ENCODE measurements around the gene SPOCK3. TPM values are rescaled to one million over a fixed set of nuclear protein-coding genes. Genes with fewer than 3 reads are reported as not detected.

The SPOCK3 gene
- total and polyA plus RNA-seq, 2 experiments from 2014 or later: 1.6 to 4.1 TPM

DNA sequence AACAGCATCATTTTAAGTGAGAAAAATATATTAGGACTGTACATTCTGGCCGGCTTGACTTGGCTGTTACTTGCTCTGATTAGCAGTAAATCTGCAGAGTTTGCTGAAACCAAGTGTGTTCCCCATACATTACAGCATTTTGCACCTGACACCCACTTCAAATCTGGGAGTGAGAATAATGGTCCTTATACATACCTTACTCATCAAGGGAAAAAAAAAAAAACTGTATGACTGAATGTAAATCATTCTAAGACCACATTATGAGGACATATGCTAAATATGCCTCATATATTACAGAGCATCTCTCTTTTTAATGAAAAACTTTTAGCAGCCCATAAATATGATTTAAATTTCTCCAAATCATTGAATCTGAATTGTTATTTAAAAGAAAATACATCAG lies 406.7 kb downstream of the SPOCK3 start:
- H3K9me2 ChIP-seq (ENCODE audit: insufficient read depth): no peaks in the 10 kb centered on the region
- Mint-ChIP-seq H3K4me1 (no peaks in the 10 kb centered on the region), H3K9me3 (no peaks in the 10 kb centered on the region; the same call in 2 of the 3 replicates), H3K36me3 (ENCODE audit: low read depth) (no peaks in the 10 kb centered on the region), H3K27me3 (ENCODE audit: insufficient read depth, low read depth, poor library complexity) (no peaks in the 10 kb centered on the region), H3K27ac (no peak overlapping the region), H3K4me3 (no peak overlapping the region)
- no peak overlapping the region for H3K4me3 ChIP-seq
- H3F3A ChIP-seq (replicated peaks; ENCODE audit: low read depth): no peaks in the 10 kb centered on the region
- no peak overlapping the region for H2AFZ ChIP-seq
- no peaks in the 10 kb centered on the region for H3K36me3 ChIP-seq (ENCODE audit: insufficient read depth)
- no peak overlapping the region for H3K27ac ChIP-seq (ENCODE audit: low read depth)
- ATAC-seq: no peak
- no peaks in the 10 kb centered on the region for H4K20me1 ChIP-seq (replicated peaks; ENCODE audit: insufficient read depth)
- no peak for TF ChIP-seq NANOG (IDR thresholded peaks at IDR 0.05; ENCODE audit: borderline replicate concordance)
- no peak for TF ChIP-seq POLR2AphosphoS5 (IDR thresholded peaks at IDR 0.05; ENCODE audit: low read depth)
- TF ChIP-seq CREB1 (CRISPR knock-in tag; IDR thresholded peaks at IDR 0.05; ENCODE audit: low read depth): no peak
- TF ChIP-seq JUNB (IDR thresholded peaks at IDR 0.05; ENCODE audit: unreplicated experiment): no peak
- no peak for TF ChIP-seq EZH2phosphoT487 (IDR thresholded peaks at IDR 0.05; ENCODE audit: unreplicated experiment)
- no peak for TF ChIP-seq EZH2 (IDR thresholded peaks at IDR 0.05; ENCODE audit: low read depth, unreplicated experiment)
- no peak for TF ChIP-seq ZNF462 (CRISPR knock-in tag; IDR thresholded peaks at IDR 0.05)
- TF ChIP-seq, protein P1, sequence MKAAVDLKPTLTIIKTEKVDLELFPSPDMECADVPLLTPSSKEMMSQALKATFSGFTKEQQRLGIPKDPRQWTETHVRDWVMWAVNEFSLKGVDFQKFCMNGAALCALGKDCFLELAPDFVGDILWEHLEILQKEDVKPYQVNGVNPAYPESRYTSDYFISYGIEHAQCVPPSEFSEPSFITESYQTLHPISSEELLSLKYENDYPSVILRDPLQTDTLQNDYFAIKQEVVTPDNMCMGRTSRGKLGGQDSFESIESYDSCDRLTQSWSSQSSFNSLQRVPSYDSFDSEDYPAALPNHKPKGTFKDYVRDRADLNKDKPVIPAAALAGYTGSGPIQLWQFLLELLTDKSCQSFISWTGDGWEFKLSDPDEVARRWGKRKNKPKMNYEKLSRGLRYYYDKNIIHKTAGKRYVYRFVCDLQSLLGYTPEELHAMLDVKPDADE (IDR thresholded peaks at IDR 0.05): no peak
- TF ChIP-seq, protein P2, sequence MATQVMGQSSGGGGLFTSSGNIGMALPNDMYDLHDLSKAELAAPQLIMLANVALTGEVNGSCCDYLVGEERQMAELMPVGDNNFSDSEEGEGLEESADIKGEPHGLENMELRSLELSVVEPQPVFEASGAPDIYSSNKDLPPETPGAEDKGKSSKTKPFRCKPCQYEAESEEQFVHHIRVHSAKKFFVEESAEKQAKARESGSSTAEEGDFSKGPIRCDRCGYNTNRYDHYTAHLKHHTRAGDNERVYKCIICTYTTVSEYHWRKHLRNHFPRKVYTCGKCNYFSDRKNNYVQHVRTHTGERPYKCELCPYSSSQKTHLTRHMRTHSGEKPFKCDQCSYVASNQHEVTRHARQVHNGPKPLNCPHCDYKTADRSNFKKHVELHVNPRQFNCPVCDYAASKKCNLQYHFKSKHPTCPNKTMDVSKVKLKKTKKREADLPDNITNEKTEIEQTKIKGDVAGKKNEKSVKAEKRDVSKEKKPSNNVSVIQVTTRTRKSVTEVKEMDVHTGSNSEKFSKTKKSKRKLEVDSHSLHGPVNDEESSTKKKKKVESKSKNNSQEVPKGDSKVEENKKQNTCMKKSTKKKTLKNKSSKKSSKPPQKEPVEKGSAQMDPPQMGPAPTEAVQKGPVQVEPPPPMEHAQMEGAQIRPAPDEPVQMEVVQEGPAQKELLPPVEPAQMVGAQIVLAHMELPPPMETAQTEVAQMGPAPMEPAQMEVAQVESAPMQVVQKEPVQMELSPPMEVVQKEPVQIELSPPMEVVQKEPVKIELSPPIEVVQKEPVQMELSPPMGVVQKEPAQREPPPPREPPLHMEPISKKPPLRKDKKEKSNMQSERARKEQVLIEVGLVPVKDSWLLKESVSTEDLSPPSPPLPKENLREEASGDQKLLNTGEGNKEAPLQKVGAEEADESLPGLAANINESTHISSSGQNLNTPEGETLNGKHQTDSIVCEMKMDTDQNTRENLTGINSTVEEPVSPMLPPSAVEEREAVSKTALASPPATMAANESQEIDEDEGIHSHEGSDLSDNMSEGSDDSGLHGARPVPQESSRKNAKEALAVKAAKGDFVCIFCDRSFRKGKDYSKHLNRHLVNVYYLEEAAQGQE (IDR thresholded peaks at IDR 0.05; ENCODE audit: unreplicated experiment): no peak
- TF ChIP-seq, protein P3, sequence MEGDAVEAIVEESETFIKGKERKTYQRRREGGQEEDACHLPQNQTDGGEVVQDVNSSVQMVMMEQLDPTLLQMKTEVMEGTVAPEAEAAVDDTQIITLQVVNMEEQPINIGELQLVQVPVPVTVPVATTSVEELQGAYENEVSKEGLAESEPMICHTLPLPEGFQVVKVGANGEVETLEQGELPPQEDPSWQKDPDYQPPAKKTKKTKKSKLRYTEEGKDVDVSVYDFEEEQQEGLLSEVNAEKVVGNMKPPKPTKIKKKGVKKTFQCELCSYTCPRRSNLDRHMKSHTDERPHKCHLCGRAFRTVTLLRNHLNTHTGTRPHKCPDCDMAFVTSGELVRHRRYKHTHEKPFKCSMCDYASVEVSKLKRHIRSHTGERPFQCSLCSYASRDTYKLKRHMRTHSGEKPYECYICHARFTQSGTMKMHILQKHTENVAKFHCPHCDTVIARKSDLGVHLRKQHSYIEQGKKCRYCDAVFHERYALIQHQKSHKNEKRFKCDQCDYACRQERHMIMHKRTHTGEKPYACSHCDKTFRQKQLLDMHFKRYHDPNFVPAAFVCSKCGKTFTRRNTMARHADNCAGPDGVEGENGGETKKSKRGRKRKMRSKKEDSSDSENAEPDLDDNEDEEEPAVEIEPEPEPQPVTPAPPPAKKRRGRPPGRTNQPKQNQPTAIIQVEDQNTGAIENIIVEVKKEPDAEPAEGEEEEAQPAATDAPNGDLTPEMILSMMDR (conservative IDR thresholded peaks at IDR 0.05; ENCODE audit: low read depth in 2 of 2): no peak
- no peak overlapping the region for H3K4me2 ChIP-seq
- H3K4me1 ChIP-seq (ENCODE audit: insufficient read depth): no peaks in the 10 kb centered on the region
- no peaks in the 10 kb centered on the region for H3K27me3 ChIP-seq (ENCODE audit: insufficient read depth)
- H3K79me2 ChIP-seq (replicated peaks; ENCODE audit: insufficient read depth): no peaks in the 10 kb centered on the region
- DNase-seq (ENCODE audit: low spot score): no peak

Measured in GM23338 (cell line).